Endodermal cell (in vitro differentiated cells): Measurements from ENCODE around the gene NCBP3. TPM values are rescaled to one million over a fixed set of nuclear protein-coding genes. Genes with fewer than 3 reads are reported as not detected.

ENCODE experiments used
- DNase-seq: peaks from one replicate; pipeline ENCODE4 v3.0.0-alpha.2; 2017
- H3K27ac ChIP-seq: 2 replicates; pipeline ENCODE4 v1.5.1; 2013; ENCODE audit warnings: mild to moderate bottlenecking, low read depth, low read length, moderate library complexity
- H3K27me3 ChIP-seq: 2 replicates; pipeline ENCODE4 v1.6.1; 2013; ENCODE audit warnings: mild to moderate bottlenecking, low read length, moderate library complexity; ENCODE audit not compliant: insufficient read depth, control insufficient read depth, poor library complexity, severe bottlenecking
- H3K36me3 ChIP-seq: 2 replicates; pipeline ENCODE4 v1.7.0; 2013; ENCODE audit warnings: mild to moderate bottlenecking, low read length, moderate library complexity; ENCODE audit not compliant: control insufficient read depth, insufficient read depth
- H3K4me1 ChIP-seq: one replicate; pipeline ENCODE4 v1.7.0; 2013; ENCODE audit warnings: low read length; ENCODE audit not compliant: control insufficient read depth, insufficient read depth
- H3K4me3 ChIP-seq: 2 replicates; pipeline ENCODE4 v1.5.1; 2013; ENCODE audit warnings: mild to moderate bottlenecking, low read length, moderate library complexity
- H3K9ac ChIP-seq: 2 replicates; pipeline ENCODE4 v1.6.1; 2013; ENCODE audit warnings: mild to moderate bottlenecking, low read length, moderate library complexity; ENCODE audit not compliant: poor library complexity, severe bottlenecking; ENCODE audit errors: extremely low read depth
- H3K9me3 ChIP-seq: 2 replicates; pipeline ENCODE4 v1.6.1; 2013; ENCODE audit warnings: mild to moderate bottlenecking, low read length, moderate library complexity; ENCODE audit not compliant: control insufficient read depth
- H3K27ac Mint-ChIP-seq: 2 replicates; pipeline ENCODE4 v1.8.0; 2020; ENCODE audit warnings: mixed read lengths
- H3K27me3 Mint-ChIP-seq: 2 replicates; pipeline ENCODE4 v1.8.0; 2021; ENCODE audit warnings: mild to moderate bottlenecking, mixed read lengths; ENCODE audit not compliant: insufficient read depth
- H3K36me3 Mint-ChIP-seq: 2 replicates; pipeline ENCODE4 v1.8.0; 2020; ENCODE audit warnings: low read depth, mixed read lengths
- H3K4me1 Mint-ChIP-seq: 2 replicates; pipeline ENCODE4 v1.8.0; 2020; ENCODE audit warnings: mixed read lengths
- H3K4me3 Mint-ChIP-seq: 2 replicates; pipeline ENCODE4 v1.8.0; 2020; ENCODE audit warnings: mild to moderate bottlenecking, moderate library complexity, mixed read lengths
- H3K9me3 Mint-ChIP-seq: 2 replicates; pipeline ENCODE4 v1.8.0; 2020; ENCODE audit warnings: mild to moderate bottlenecking, mixed read lengths
- CTCF ChIP-seq: fragments of 200-600 bp; sonication (generic); conservative IDR thresholded peaks from 2 replicates; pipeline ENCODE4 v1.5.0; 2021; ENCODE audit warnings: antibody characterized with exemption, mild to moderate bottlenecking
- WGBS, 2 experiments: methylation state at CpG; one replicate each; pipeline versions ENCODE4 v1.1.5 to v1.1.7; 2013; ENCODE audit warnings: missing lambda C conversion rate in 2 of 2, mixed read lengths in 1 of 2; ENCODE audit not compliant: insufficient coverage in 1 of 2, insufficient read length in 1 of 2; 5-methylcytosine and 5-hydroxymethylcytosine counted together
- total RNA-seq, 2 donors: library from RNA; stranded (reverse); fragmentation: NEBNext Ultra II Directional in 1 of 2; extraction: Animal tissue kit (Norgen Biotek cat#: 25700) in 1 of 2; gene quantifications; 2 replicates in 1 of 2; 3 replicates in 1 of 2; pipeline ENCODE4 v1.2.1, GENCODE V29; 2021

The NCBP3 gene
- total RNA-seq, 2 donors from 2014 or later: 74.5 to 75.9 TPM

GRCh38 chr17:3796822-3797170 lies 49.2 kb downstream of the NCBP3 start:
- H3K4me3 Mint-ChIP-seq: no peak overlapping the region
- no peak overlapping the region for H3K4me3 ChIP-seq

GRCh38 chr17:3796110-3796821 lies 49.8 kb downstream of the NCBP3 start:
- no peak overlapping the region for H3K9ac ChIP-seq
- H3K27ac Mint-ChIP-seq: no peak overlapping the region

More at GRCh38 chr17:3796822-3797170, 49.2 kb downstream of the NCBP3 start:
- TF ChIP-seq CTCF: no peak
- Mint-ChIP-seq H3K4me1 (no peaks in the 10 kb centered on the region), H3K27me3 (no peaks in the 10 kb centered on the region), H3K27ac (no peak overlapping the region), H3K36me3 (peaks cover 2% of the 10 kb centered on the region), H3K9me3 (no peaks in the 10 kb centered on the region)
- no peak overlapping the region for H3K27ac ChIP-seq
- peak; percentile 35 for DNase-seq
- no peaks in the 10 kb centered on the region for H3K4me1 ChIP-seq
- no peaks in the 10 kb centered on the region for H3K27me3 ChIP-seq
- H3K36me3 ChIP-seq: no peaks in the 10 kb centered on the region
- 94 to 100% methylated on average over 2 to 9 of the region's 9 CpGs for WGBS, 2 experiments
- H3K9ac ChIP-seq: no peak overlapping the region
- H3K9me3 ChIP-seq: no peaks in the 10 kb centered on the region

GRCh38 chr17:3795390-3796102 lies 50.5 kb downstream of the NCBP3 start:
- WGBS, 2 experiments: 90 to 91% methylated on average over 22 to 31 of the region's 31 CpGs
- no peaks in the 10 kb centered on the region for H3K36me3 ChIP-seq
- H3K36me3 Mint-ChIP-seq: no peaks in the 10 kb centered on the region
- H3K4me1 Mint-ChIP-seq: no peaks in the 10 kb centered on the region
- no peak for TF ChIP-seq CTCF
- no peaks in the 10 kb centered on the region for H3K27me3 ChIP-seq
- DNase-seq: peak; percentile 55
- H3K9me3 ChIP-seq: no peaks in the 10 kb centered on the region
- H3K4me3 Mint-ChIP-seq: no peak overlapping the region
- H3K27ac ChIP-seq: peak overlapping the region; percentile 78
- peak overlapping the region; percentile 50 for H3K27ac Mint-ChIP-seq
- no peak overlapping the region for H3K4me3 ChIP-seq
- no peaks in the 10 kb centered on the region for H3K4me1 ChIP-seq
- H3K27me3 Mint-ChIP-seq: no peaks in the 10 kb centered on the region
- H3K9me3 Mint-ChIP-seq: no peaks in the 10 kb centered on the region
- H3K9ac ChIP-seq: no peak overlapping the region

More at GRCh38 chr17:3796110-3796821, 49.8 kb downstream of the NCBP3 start:
- Mint-ChIP-seq H3K27me3 (no peaks in the 10 kb centered on the region), H3K36me3 (no peaks in the 10 kb centered on the region), H3K4me3 (no peak overlapping the region), H3K9me3 (no peaks in the 10 kb centered on the region), H3K4me1 (no peaks in the 10 kb centered on the region)
- Histone ChIP-seq H3K4me3 (no peak overlapping the region), H3K9me3 (no peaks in the 10 kb centered on the region), H3K4me1 (no peaks in the 10 kb centered on the region), H3K27me3 (no peaks in the 10 kb centered on the region), H3K27ac (no peak overlapping the region), H3K36me3 (no peaks in the 10 kb centered on the region)
- no peak for TF ChIP-seq CTCF
- peak; percentile 47 for DNase-seq
- WGBS, 2 experiments: 81 to 100% methylated on average over 1 to 16 of the region's 17 CpGs
